Esophagus squamous epithelium (tissue), 5 donors: Measurements from ENCODE around the gene ECT2L. TPM values are rescaled to one million over a fixed set of nuclear protein-coding genes. Genes with fewer than 3 reads are reported as not detected.

Source experiments
- DNase-seq: peaks from one replicate; lab custom pipeline; 2025; lab: John Stamatoyannopoulos, UW
- H3K27ac ChIP-seq, 4 donors: fragments of 200-600 bp; sonication (generic); one replicate each; pipeline ENCODE4 v1.5.1; 2016 to 2019; ENCODE audit warnings: mild to moderate bottlenecking in 1 of 4
- H3K27me3 ChIP-seq, 4 donors: fragments of 200-600 bp; sonication (generic); 1 replicate in 3 of 4; 2 replicates in 1 of 4; pipeline versions ENCODE4 v1.5.1 to v1.6.0; 2017 to 2021; ENCODE audit warnings: antibody characterized with exemption in 1 of 4
- H3K36me3 ChIP-seq, 3 donors: fragments of 200-600 bp; sonication (generic); one replicate each; pipeline ENCODE4 v1.5.1; 2016 to 2019
- H3K4me1 ChIP-seq, 3 donors: fragments of 200-600 bp; sonication (generic); one replicate each; pipeline ENCODE4 v1.5.1; 2017 to 2019
- H3K4me3 ChIP-seq, 4 donors: fragments of 200-600 bp; sonication (generic); 1 replicate in 3 of 4; 2 replicates in 1 of 4; pipeline ENCODE4 v1.5.1; 2016 to 2019; ENCODE audit warnings: mild to moderate bottlenecking in 2 of 4, moderate library complexity in 1 of 4
- H3K9me3 ChIP-seq, 3 donors: fragments of 200-600 bp; sonication (generic); one replicate each; pipeline ENCODE4 v1.5.1; 2016 to 2019
- POLR2A ChIP-seq, 4 donors: fragments of 450-650 bp; IDR thresholded peaks; one replicate each; pipeline ENCODE4 v1.6.1; 2017; ENCODE audit warnings: antibody characterized with exemption in 4 of 4, mild to moderate bottlenecking in 4 of 4, moderate library complexity in 3 of 4
- WGBS, 2 donors: methylation state at CpG; one replicate each; pipeline ENCODE4 v1.1.5; 2018; 5-methylcytosine and 5-hydroxymethylcytosine counted together
- intact Hi-C: fragments of 100-400 bp; cut with DNase I; formaldehyde crosslinking; loops from one replicate; pipeline ENCODE4 v1.15.0; 2022
- total RNA-seq, 4 donors: library from RNA; depleted of rRNA; stranded (reverse); fragments of >200 nt; gene quantifications; one replicate each; pipeline ENCODE4 v1.1.0, GENCODE V29; 2016
- TF ChIP-seq, protein P1 (sequence below), 6 experiments: fragments of 450-650 bp in 4 of 6; fragments of 200-600 bp in 2 of 6; sonication (generic) in 2 of 6; IDR thresholded peaks; one replicate each; pipeline ENCODE4 v1.5.1; 2016 to 2019; ENCODE audit warnings: antibody characterized with exemption in 6 of 6, mild to moderate bottlenecking in 4 of 6, moderate library complexity in 4 of 6
- donor health status: DM: yes; HTN: yes; CAD: no.

ECT2L gene
- total RNA-seq, 4 donors from 2014 or later: not detected

DNA sequence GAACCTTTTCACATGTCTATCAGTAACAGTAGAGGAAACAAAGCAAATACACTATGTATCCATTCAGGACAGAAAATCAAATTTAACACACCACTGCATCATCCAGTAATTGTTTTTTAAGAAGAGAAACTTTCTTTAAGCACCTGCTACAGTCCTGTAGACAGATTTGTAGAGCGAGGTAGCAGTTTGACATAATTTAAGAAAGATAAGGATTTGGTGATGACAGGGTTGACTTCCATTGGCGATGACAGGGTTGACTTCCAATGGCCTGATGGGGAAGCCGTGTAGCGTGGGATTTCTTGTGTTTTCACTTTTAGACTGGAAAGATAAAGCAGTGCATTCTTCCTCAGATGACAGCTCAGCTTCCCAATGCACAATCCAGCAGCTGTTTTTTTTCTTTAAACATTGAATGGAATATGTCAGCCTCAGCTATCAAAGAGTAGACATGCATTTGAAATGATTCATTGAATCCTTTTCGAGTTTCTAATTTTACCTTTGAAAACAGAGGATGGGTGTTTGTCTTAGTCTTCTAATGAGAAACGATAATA, 68.5 kb downstream of the ECT2L start:
- WGBS, 2 donors: 73 to 76% methylated on average over 6 of the region's 6 CpGs
- no peaks in the 10 kb centered on the region for H3K9me3 ChIP-seq

DNA sequence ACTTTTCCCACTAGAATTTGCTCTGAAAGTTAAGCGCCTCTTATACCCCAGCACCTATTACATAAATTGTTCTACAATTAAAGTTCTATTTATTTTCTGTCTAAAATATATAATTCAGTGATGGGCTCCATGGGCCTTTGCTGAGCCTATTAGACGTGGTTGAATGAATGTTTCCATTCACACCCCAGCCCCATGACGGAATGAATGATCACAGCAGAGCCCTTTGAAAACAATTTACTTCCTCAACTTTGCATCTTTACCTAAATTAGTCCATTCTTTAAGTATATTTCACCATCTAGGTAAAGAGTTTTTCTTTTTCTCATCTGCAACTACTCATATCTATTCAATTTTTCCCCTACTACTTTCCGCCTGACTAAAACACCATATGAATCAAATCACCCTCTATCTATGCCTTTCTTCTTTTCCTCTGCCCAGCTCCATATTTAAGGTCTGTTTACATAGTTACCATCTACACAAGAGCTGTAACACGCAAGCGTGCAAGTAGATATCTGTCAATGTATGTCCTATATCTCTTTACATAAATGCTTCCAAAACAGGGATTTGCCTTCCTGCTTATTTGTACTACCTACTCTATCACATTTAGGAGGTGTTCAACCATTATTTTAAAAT, 69.7 kb downstream of the ECT2L start:
- TF ChIP-seq POLR2A (IDR thresholded peaks at IDR 0.05): no peak
- TF ChIP-seq, protein P1, sequence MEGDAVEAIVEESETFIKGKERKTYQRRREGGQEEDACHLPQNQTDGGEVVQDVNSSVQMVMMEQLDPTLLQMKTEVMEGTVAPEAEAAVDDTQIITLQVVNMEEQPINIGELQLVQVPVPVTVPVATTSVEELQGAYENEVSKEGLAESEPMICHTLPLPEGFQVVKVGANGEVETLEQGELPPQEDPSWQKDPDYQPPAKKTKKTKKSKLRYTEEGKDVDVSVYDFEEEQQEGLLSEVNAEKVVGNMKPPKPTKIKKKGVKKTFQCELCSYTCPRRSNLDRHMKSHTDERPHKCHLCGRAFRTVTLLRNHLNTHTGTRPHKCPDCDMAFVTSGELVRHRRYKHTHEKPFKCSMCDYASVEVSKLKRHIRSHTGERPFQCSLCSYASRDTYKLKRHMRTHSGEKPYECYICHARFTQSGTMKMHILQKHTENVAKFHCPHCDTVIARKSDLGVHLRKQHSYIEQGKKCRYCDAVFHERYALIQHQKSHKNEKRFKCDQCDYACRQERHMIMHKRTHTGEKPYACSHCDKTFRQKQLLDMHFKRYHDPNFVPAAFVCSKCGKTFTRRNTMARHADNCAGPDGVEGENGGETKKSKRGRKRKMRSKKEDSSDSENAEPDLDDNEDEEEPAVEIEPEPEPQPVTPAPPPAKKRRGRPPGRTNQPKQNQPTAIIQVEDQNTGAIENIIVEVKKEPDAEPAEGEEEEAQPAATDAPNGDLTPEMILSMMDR (IDR thresholded peaks at IDR 0.05): no peak
- no peak for DNase-seq
- no peak overlapping the region for H3K27ac ChIP-seq
- no peaks in the 10 kb centered on the region for H3K36me3 ChIP-seq
- 81 to 86% methylated on average over 6 of the region's 6 CpGs for WGBS, 2 donors
- no peak overlapping the region for H3K4me3 ChIP-seq
- intact Hi-C loops: no loop called here
- no peaks in the 10 kb centered on the region for H3K27me3 ChIP-seq
- peaks cover 0 to 25% (median 5%) of the 10 kb centered on the region in 3 donors for H3K4me1 ChIP-seq
- no peaks in the 10 kb centered on the region for H3K9me3 ChIP-seq

More for the DNA sequence above, 68.5 kb downstream of the ECT2L start:
- Histone ChIP-seq H3K27me3 (no peaks in the 10 kb centered on the region), H3K27ac (no peak overlapping the region), H3K4me3 (no peak overlapping the region), H3K36me3 (no peaks in the 10 kb centered on the region), H3K4me1 (peaks cover 0 to 15% (median 2%) of the 10 kb centered on the region in 3 donors)
- TF ChIP-seq, protein P1 (IDR thresholded peaks at IDR 0.05): no peak
- TF ChIP-seq POLR2A (IDR thresholded peaks at IDR 0.05): no peak
- no peak for DNase-seq
- intact Hi-C loops: no loop called here

DNA sequence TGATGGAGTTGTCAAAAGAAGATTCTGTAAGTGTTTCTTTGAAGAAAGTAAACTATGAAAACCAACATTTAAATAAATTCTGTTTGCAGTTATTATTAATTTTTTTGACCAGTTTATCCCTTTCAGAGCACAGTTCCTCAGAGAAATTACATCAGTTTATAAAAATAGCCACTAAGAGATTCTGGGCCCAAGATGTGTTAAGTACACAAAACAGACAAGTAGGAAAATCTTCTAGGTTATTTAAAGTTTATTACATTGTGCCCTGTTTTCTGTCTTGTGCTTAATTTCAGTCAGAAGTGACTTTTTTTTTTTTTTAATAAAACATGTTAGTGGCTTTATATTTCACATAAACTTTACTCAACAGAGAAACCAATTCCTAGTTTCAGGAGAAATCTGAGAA, 72.3 kb downstream of the ECT2L start:
- H3K4me3 ChIP-seq: no peak overlapping the region
- peaks cover 0 to 25% (median 5%) of the 10 kb centered on the region in 3 donors for H3K4me1 ChIP-seq
- no peaks in the 10 kb centered on the region for H3K36me3 ChIP-seq
- TF ChIP-seq POLR2A (IDR thresholded peaks at IDR 0.05): no peak
- TF ChIP-seq, protein P1 (IDR thresholded peaks at IDR 0.05): no peak
- no peak for DNase-seq
- intact Hi-C loops: no loop called here
- no peaks in the 10 kb centered on the region for H3K9me3 ChIP-seq
- no peak overlapping the region for H3K27ac ChIP-seq
- no peaks in the 10 kb centered on the region for H3K27me3 ChIP-seq

DNA sequence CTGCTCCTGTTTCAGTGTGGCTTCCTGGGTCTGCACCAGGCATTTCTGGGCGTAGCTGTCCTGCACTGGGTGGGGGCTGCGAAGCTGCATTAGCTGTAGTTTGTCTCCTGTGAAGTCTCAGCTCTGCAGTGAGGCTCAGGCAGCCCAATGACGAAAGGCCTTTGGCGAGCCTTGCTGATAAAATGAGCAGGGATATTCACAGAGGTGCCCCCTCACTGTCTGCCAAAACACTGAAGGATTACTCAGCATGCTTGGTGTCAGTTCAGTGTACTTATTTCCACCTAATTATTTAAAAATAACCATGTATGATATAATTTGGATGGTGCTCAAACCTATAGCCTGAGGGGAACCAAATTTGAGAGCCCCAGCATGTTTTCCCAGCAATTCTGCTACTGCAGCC, 73.5 kb downstream of the ECT2L start:
- no peaks in the 10 kb centered on the region for H3K27me3 ChIP-seq
- H3K27ac ChIP-seq: peak overlapping the region in 2 of 4 donors; percentile 15 to 42
- no peak for TF ChIP-seq POLR2A (IDR thresholded peaks at IDR 0.05)
- no peaks in the 10 kb centered on the region for H3K36me3 ChIP-seq
- no peaks in the 10 kb centered on the region for H3K9me3 ChIP-seq
- WGBS, 2 donors: 19% methylated on average over 4 of the region's 4 CpGs; no CpG with 5 or more reads in 1 of the 2 donors
- no peak overlapping the region for H3K4me3 ChIP-seq
- peaks cover 0 to 25% (median 5%) of the 10 kb centered on the region in 3 donors for H3K4me1 ChIP-seq
- intact Hi-C loops: no loop called here
- no peak for DNase-seq

DNA sequence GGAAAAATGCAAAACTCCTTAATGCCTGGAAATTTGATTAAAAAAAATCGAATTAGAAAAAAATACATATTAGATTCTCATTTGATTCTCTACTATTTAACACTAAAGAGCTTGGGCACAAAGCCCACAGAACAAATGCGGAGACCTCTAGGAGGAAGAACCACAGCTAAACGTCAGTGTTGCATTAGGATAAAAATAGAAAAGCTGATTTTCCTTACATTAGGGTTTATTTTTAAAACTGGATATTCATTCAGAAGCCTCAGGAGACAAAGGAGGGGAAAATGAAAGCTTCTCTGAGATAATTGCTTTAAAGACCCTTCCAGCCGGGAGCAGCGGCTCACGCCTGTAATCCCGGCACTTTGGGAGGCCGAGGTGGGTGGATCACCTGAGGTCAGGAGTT, 77.3 kb downstream of the ECT2L start:
- Histone ChIP-seq H3K4me3 (no peak overlapping the region), H3K27me3 (no peaks in the 10 kb centered on the region), H3K27ac (no peak overlapping the region), H3K9me3 (no peaks in the 10 kb centered on the region), H3K4me1 (peaks cover 0 to 22% (median 5%) of the 10 kb centered on the region in 3 donors), H3K36me3 (no peaks in the 10 kb centered on the region)
- no peak for DNase-seq
- no peak for TF ChIP-seq POLR2A (IDR thresholded peaks at IDR 0.05)
- TF ChIP-seq, protein P1 (IDR thresholded peaks at IDR 0.05): no peak
- 66 to 83% methylated on average over 8 of the region's 8 CpGs for WGBS, 2 donors
- intact Hi-C loops: no loop called here
